IMR-90 (cell line): Measurements from ENCODE around the gene NXN. TPM values are rescaled to one million over a fixed set of nuclear protein-coding genes. Genes with fewer than 3 reads are reported as not detected.
A peak's percentile ranks its signal among the peaks of the same experiment; 100 is the strongest.

ENCODE experiments used
- ATAC-seq: fragments of 200-7000 bp; cut with Tn5 transposase; 2 replicates; pipeline ENCODE4 v1.9.1; 2020; ENCODE audit warnings: low read depth, mild to moderate bottlenecking, moderate library complexity
- BruUV-seq: library from RNA; stranded (reverse); fragments of 400-500 nt; replicated peaks from 2 replicates; lab custom pipeline; 2021; lab: Mats Ljungman, UMichigan
- CTCF ChIA-PET: fragments of 300-600 bp; formaldehyde crosslinking; extraction: SDS; loops from one replicate; lab custom pipeline; 2021; ENCODE audit warnings: antibody characterized with exemption; lab: Yijun Ruan, JAX
- POLR2A ChIA-PET: fragments of 300-600 bp; sonication (Branson Sonifier 250); formaldehyde crosslinking; loops from one replicate; lab custom pipeline; 2022; ENCODE audit warnings: antibody characterized with exemption; ENCODE audit not compliant: unreplicated experiment; lab: Charles Lee
- DNase-seq: peaks from one replicate; pipeline ENCODE4 v3.0.0; 2013
- H2AFZ ChIP-seq: replicated peaks from 2 replicates; pipeline ENCODE3; 2013; ENCODE audit warnings: low read length, mild to moderate bottlenecking; ENCODE audit not compliant: poor library complexity
- H2AK5ac ChIP-seq: 2 replicates; pipeline ENCODE4 v1.6.1; 2013; ENCODE audit warnings: low read depth, low read length, inconsistent platforms
- H2AK9ac ChIP-seq: replicated peaks from 2 replicates; pipeline ENCODE3; 2013; ENCODE audit warnings: mild to moderate bottlenecking, low read depth, low read length, moderate library complexity; ENCODE audit not compliant: poor library complexity
- H2BK120ac ChIP-seq: 2 replicates; pipeline ENCODE4 v1.6.1; 2013; ENCODE audit warnings: low read depth, low read length, inconsistent platforms
- H2BK15ac ChIP-seq: 3 replicates; pipeline ENCODE4 v1.6.1; 2013; ENCODE audit warnings: low read depth, low read length, inconsistent platforms
- H2BK20ac ChIP-seq: 2 replicates; pipeline ENCODE4 v1.6.1; 2013; ENCODE audit warnings: low read depth, mild to moderate bottlenecking, inconsistent platforms, low read length, moderate library complexity
- H2BK5ac ChIP-seq: 2 replicates; pipeline ENCODE4 v1.6.1; 2013; ENCODE audit warnings: mild to moderate bottlenecking, low read depth, low read length, inconsistent platforms; ENCODE audit not compliant: poor library complexity, severe bottlenecking
- H3K14ac ChIP-seq: replicated peaks from 2 replicates; pipeline ENCODE4 v1.6.1; 2013; ENCODE audit warnings: low read depth, low read length, inconsistent platforms
- H3K18ac ChIP-seq: 2 replicates; pipeline ENCODE4 v1.6.1; 2013; ENCODE audit warnings: low read depth, low read length, control low read depth
- H3K23ac ChIP-seq: 2 replicates; pipeline ENCODE4 v1.6.1; 2013; ENCODE audit warnings: low read depth, low read length, inconsistent platforms
- H3K27ac ChIP-seq: 2 replicates; pipeline ENCODE4 v1.5.1; 2013; ENCODE audit warnings: mild to moderate bottlenecking, control low read depth, low read length; ENCODE audit not compliant: insufficient read depth
- H3K27me3 ChIP-seq: 2 replicates; pipeline ENCODE4 v1.6.1; 2013; ENCODE audit warnings: low read length; ENCODE audit not compliant: control insufficient read depth, insufficient read depth
- H3K36me3 ChIP-seq: 2 replicates; pipeline ENCODE4 v1.6.1; 2013; ENCODE audit warnings: low read length, mixed read lengths; ENCODE audit not compliant: control insufficient read depth, insufficient read depth
- H3K4ac ChIP-seq: 2 replicates; pipeline ENCODE4 v1.6.1; 2013; ENCODE audit warnings: low read depth, low read length, inconsistent platforms
- H3K4me1 ChIP-seq: 2 replicates; pipeline ENCODE4 v1.6.1; 2013; ENCODE audit warnings: low read length, mixed read lengths; ENCODE audit not compliant: control insufficient read depth, insufficient read depth
- H3K4me2 ChIP-seq: 2 replicates; pipeline ENCODE4 v1.6.1; 2013; ENCODE audit warnings: low read depth, mild to moderate bottlenecking, control low read depth, low read length, moderate library complexity
- H3K4me3 ChIP-seq: 2 replicates; pipeline ENCODE4 v1.5.1; 2013; ENCODE audit warnings: low read depth, mild to moderate bottlenecking, control low read depth, low read length, moderate library complexity; ENCODE audit not compliant: insufficient read depth
- H3K56ac ChIP-seq: 2 replicates; pipeline ENCODE4 v1.6.1; 2013; ENCODE audit warnings: low read length, inconsistent platforms; ENCODE audit not compliant: insufficient read depth; ENCODE audit errors: extremely low read depth
- H3K79me1 ChIP-seq, 2 experiments: 2 replicates each; pipeline ENCODE4 v1.6.1; 2013; ENCODE audit warnings: low read length in 2 of 2, inconsistent platforms in 1 of 2, low read depth in 1 of 2
- H3K9ac ChIP-seq: 2 replicates; pipeline ENCODE4 v1.6.1; 2013; ENCODE audit warnings: low read depth, low read length, control low read depth
- H3K9me1 ChIP-seq: 2 replicates; pipeline ENCODE4 v1.6.1; 2013; ENCODE audit warnings: low read length, inconsistent platforms; ENCODE audit not compliant: insufficient read depth
- H3K9me3 ChIP-seq: 2 replicates; pipeline ENCODE4 v1.6.1; 2013; ENCODE audit warnings: low read length; ENCODE audit not compliant: control insufficient read depth, insufficient read depth
- H4K20me1 ChIP-seq: 2 replicates; pipeline ENCODE4 v1.6.1; 2013; ENCODE audit warnings: low read length, inconsistent platforms; ENCODE audit not compliant: insufficient read depth
- H4K5ac ChIP-seq: 2 replicates; pipeline ENCODE4 v1.6.1; 2013; ENCODE audit warnings: mild to moderate bottlenecking, low read depth, low read length, control low read depth
- H4K8ac ChIP-seq, 2 experiments: 2 replicates each; pipeline ENCODE4 v1.6.1; 2013; ENCODE audit warnings: low read depth in 2 of 2, low read length in 2 of 2, control low read depth in 1 of 2, inconsistent platforms in 1 of 2
- H4K91ac ChIP-seq: 2 replicates; pipeline ENCODE4 v1.6.1; 2013; ENCODE audit warnings: low read depth, low read length, inconsistent platforms; ENCODE audit not compliant: insufficient read depth
- CEBPB ChIP-seq: IDR thresholded peaks from 2 replicates; pipeline ENCODE4 v1.6.1; 2012; ENCODE audit warnings: low read depth, low read length, improper control_type of control experiment
- CHD1 ChIP-seq: IDR thresholded peaks from 2 replicates; pipeline ENCODE4 v1.6.1; 2012; ENCODE audit warnings: low read depth, low read length, improper control_type of control experiment
- ELK1 ChIP-seq: fragments of 150-350 bp; IDR thresholded peaks from 2 replicates; pipeline ENCODE4 v1.6.1; 2016; ENCODE audit warnings: low read depth, mild to moderate bottlenecking, low read length, moderate library complexity, borderline replicate concordance
- MAFK ChIP-seq: IDR thresholded peaks from 2 replicates; pipeline ENCODE4 v1.6.1; 2012; ENCODE audit warnings: low read depth, low read length, improper control_type of control experiment
- MAZ ChIP-seq: IDR thresholded peaks from 2 replicates; pipeline ENCODE4 v1.6.1; 2012; ENCODE audit warnings: low read depth, mild to moderate bottlenecking, low read length, improper control_type of control experiment, moderate library complexity, borderline replicate concordance
- MXI1 ChIP-seq: IDR thresholded peaks from 2 replicates; pipeline ENCODE4 v1.6.1; 2012; ENCODE audit warnings: low read depth, mild to moderate bottlenecking, low read length, moderate library complexity, borderline replicate concordance
- NFE2L2 ChIP-seq: fragments of 150-350 bp; IDR thresholded peaks from 2 replicates; pipeline ENCODE4 v1.6.1; 2016; ENCODE audit warnings: low read depth, mild to moderate bottlenecking, low read length
- RAD21 ChIP-seq: IDR thresholded peaks from 2 replicates; pipeline ENCODE4 v1.6.1; 2012; ENCODE audit warnings: low read length, improper control_type of control experiment
- RCOR1 ChIP-seq: IDR thresholded peaks from 2 replicates; pipeline ENCODE4 v1.6.1; 2012; ENCODE audit warnings: mild to moderate bottlenecking, low read length, improper control_type of control experiment; ENCODE audit not compliant: insufficient replicate concordance
- RFX5 ChIP-seq: IDR thresholded peaks from 2 replicates; pipeline ENCODE4 v1.8.0; 2012; ENCODE audit warnings: low read depth, mild to moderate bottlenecking, low read length, moderate library complexity
- SMC3 ChIP-seq: fragments of 150-350 bp; IDR thresholded peaks from 2 replicates; pipeline ENCODE4 v1.6.1; 2016; ENCODE audit warnings: low read depth, mild to moderate bottlenecking, antibody characterized with exemption, low read length, moderate library complexity
- WGBS, 2 experiments: methylation state at CpG; one replicate each; pipeline versions ENCODE4 v1.1.5 to v1.1.7; 2013; ENCODE audit warnings: missing lambda C conversion rate in 2 of 2; ENCODE audit not compliant: insufficient read length in 1 of 2; ENCODE audit errors: extremely low coverage in 2 of 2; 5-methylcytosine and 5-hydroxymethylcytosine counted together
- dilution Hi-C: fragments of 300-500 bp; cut with HindIII; formaldehyde crosslinking; loops from one replicate; pipeline ENCODE4 v1.14.3; 2018; ENCODE audit warnings: low sequenced_read_pairs; ENCODE audit not compliant: unreplicated experiment
- in situ Hi-C: fragments of 300-500 bp; cut with MboI; formaldehyde crosslinking; loops from 3 replicates; pipeline ENCODE4 v1.14.3; 2019; ENCODE audit warnings: low sequenced_read_pairs, inconsistent platforms, mixed read lengths
- intact Hi-C: fragments of 100-400 bp; cut with micrococcal nuclease; formaldehyde crosslinking; loops from 2 replicates; pipeline ENCODE4 v1.10.0; 2022
- polyA plus RNA-seq, 3 experiments: library from polyadenylated mRNA; depleted of rRNA; stranded (reverse); fragments of >200 nt; gene quantifications; 2 replicates each; pipeline ENCODE4 v1.2.3, GENCODE V29; 2012; ENCODE audit warnings: low replicate concordance in 1 of 3
- total RNA-seq: library from RNA; depleted of rRNA; stranded (reverse); fragments of >200 nt; gene quantifications from 2 replicates; pipeline ENCODE4 v1.2.3, GENCODE V29; 2012
- TF ChIP-seq, protein P1 (sequence below): fragments of 150-350 bp; IDR thresholded peaks from 2 replicates; pipeline ENCODE4 v1.6.1; 2017; ENCODE audit warnings: mild to moderate bottlenecking, antibody characterized with exemption, low read length, low read depth

NXN gene
- total and polyA plus RNA-seq, 2 of the 4 experiments (the other 2 are of a cell fraction), result 52.5 to 116 TPM

- Histone ChIP-seq H4K8ac (no peak overlapping the region), H2BK15ac (no peak overlapping the region), H3K4me1 (peaks cover 7% of the 10 kb centered on the region), H3K4me3 (no peak overlapping the region), H4K5ac (no peak overlapping the region), H3K4ac (no peak overlapping the region), H2AK9ac (peak overlapping the region; percentile 76), H2BK5ac (no peak overlapping the region), H2BK20ac (no peak overlapping the region), H3K9me3 (no peaks in the 10 kb centered on the region), H4K20me1 (peaks cover 66% of the 10 kb centered on the region), H3K14ac (no peak overlapping the region), H3K9ac (no peak overlapping the region), H3K56ac (no peak overlapping the region), H2BK120ac (no peak overlapping the region), H4K91ac (no peak overlapping the region), H3K79me1 (peaks cover 48 to 70% of the 10 kb centered on the region in 2 experiments), H3K27ac (no peak overlapping the region), H3K36me3 (peaks cover 28% of the 10 kb centered on the region), H2AK5ac (no peak overlapping the region; the same call in 1 of the 2 replicates), H3K4me2 (no peak overlapping the region), H3K23ac (no peak overlapping the region), H3K27me3 (no peaks in the 10 kb centered on the region), H3K18ac (no peak overlapping the region), H2AFZ (no peak overlapping the region), H3K9me1 (peaks cover 15% of the 10 kb centered on the region)
- in situ Hi-C loops, result no loop called here
- ChIA-PET CTCF (no interaction called here), POLR2A (no interaction called here)
- no peak for DNase-seq
- no peak for TF ChIP-seq ELK1
- TF ChIP-seq, protein P1, sequence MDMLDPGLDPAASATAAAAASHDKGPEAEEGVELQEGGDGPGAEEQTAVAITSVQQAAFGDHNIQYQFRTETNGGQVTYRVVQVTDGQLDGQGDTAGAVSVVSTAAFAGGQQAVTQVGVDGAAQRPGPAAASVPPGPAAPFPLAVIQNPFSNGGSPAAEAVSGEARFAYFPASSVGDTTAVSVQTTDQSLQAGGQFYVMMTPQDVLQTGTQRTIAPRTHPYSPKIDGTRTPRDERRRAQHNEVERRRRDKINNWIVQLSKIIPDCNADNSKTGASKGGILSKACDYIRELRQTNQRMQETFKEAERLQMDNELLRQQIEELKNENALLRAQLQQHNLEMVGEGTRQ, result no peak
- TF ChIP-seq CHD1, result no peak
- TF ChIP-seq SMC3, result no peak
- no peak for TF ChIP-seq RCOR1
- TF ChIP-seq NFE2L2, result no peak
- TF ChIP-seq CEBPB, result no peak
- no peak for TF ChIP-seq RFX5
- TF ChIP-seq MXI1, result no peak
- TF ChIP-seq RAD21, result no peak
- no peak for TF ChIP-seq MAFK
- TF ChIP-seq MAZ, result no peak
- intact Hi-C loops, result no loop called here
- dilution Hi-C loops, result no loop called here
- WGBS, 2 experiments, result 91% methylated on average over 8 of the region's 30 CpGs; no CpG with 5 or more reads in 1 of the 2 experiments
- no peak for ATAC-seq
- BruUV-seq, result no TSS peak
Measured at GRCh38 chr17:917941-918740, 61.4 kb downstream of the NXN start.
